Keratinocyte (primary cell): ENCODE results near the gene AKR1E2. TPM values are rescaled to one million over a fixed set of nuclear protein-coding genes. Genes with fewer than 3 reads are reported as not detected.

Experiments used
- DNase-seq: peaks from one replicate; pipeline ENCODE4 v3.0.0-alpha.2; 2011; ENCODE audit warnings: low read depth, missing footprints, low spot score
- FAIRE-seq: peaks from 2 replicates; lab custom pipeline; 2011; peaks lifted over from hg19 to GRCh38; lab: Jason Lieb, UNC
- H2AFZ ChIP-seq: 2 replicates; pipeline ENCODE4 v1.6.0; 2012; ENCODE audit warnings: low read length, control low read depth, inconsistent platforms; ENCODE audit not compliant: control insufficient read depth
- H3K27ac ChIP-seq: 2 replicates; pipeline ENCODE4 v1.5.1; 2011; ENCODE audit warnings: low read length; ENCODE audit not compliant: control insufficient read depth, insufficient read depth
- H3K27me3 ChIP-seq: 3 replicates; pipeline ENCODE4 v1.6.0; 2011; ENCODE audit warnings: low read length; ENCODE audit not compliant: control insufficient read depth, insufficient read depth; ENCODE audit errors: extremely low read depth
- H3K36me3 ChIP-seq, 2 experiments: 2 replicates in 1 of 2; 3 replicates in 1 of 2; pipeline ENCODE4 v1.5.1; 2011; ENCODE audit warnings: low read length in 2 of 2, mild to moderate bottlenecking in 1 of 2; ENCODE audit not compliant: control insufficient read depth in 2 of 2, insufficient read depth in 2 of 2; ENCODE audit errors: extremely low read depth in 1 of 2
- H3K4me1 ChIP-seq: 3 replicates; pipeline ENCODE4 v1.5.1; 2011; ENCODE audit warnings: low read length; ENCODE audit not compliant: control insufficient read depth, insufficient read depth; ENCODE audit errors: extremely low read depth
- H3K4me2 ChIP-seq: 3 replicates; pipeline ENCODE4 v1.6.0; 2011; ENCODE audit warnings: low read depth, low read length; ENCODE audit not compliant: control insufficient read depth, insufficient read depth; ENCODE audit errors: extremely low read depth
- H3K4me3 ChIP-seq, 3 experiments: fragments of 200-600 bp in 1 of 3; sonication (generic) in 1 of 3; 2 replicates in 2 of 3; 3 replicates in 1 of 3; pipeline ENCODE4 v1.5.1; 2011 to 2016; ENCODE audit warnings: low read length in 3 of 3, mild to moderate bottlenecking in 3 of 3, control low read depth in 2 of 3, inconsistent platforms in 1 of 3, low read depth in 1 of 3, mixed read lengths in 1 of 3, mixed run types in 1 of 3, moderate library complexity in 1 of 3; ENCODE audit not compliant: control insufficient read depth in 2 of 3, insufficient read depth in 2 of 3; ENCODE audit errors: extremely low read depth in 1 of 3
- H3K79me2 ChIP-seq: 2 replicates; pipeline ENCODE4 v1.6.0; 2012; ENCODE audit warnings: low read length; ENCODE audit not compliant: control insufficient read depth, insufficient read depth
- H3K9ac ChIP-seq: 3 replicates; pipeline ENCODE4 v1.6.0; 2011; ENCODE audit warnings: low read length; ENCODE audit not compliant: control insufficient read depth, insufficient read depth; ENCODE audit errors: extremely low read depth
- H3K9me1 ChIP-seq: 3 replicates; pipeline ENCODE4 v1.6.0; 2011; ENCODE audit warnings: low read length; ENCODE audit not compliant: control insufficient read depth, insufficient read depth; ENCODE audit errors: extremely low read depth
- H3K9me3 ChIP-seq: 2 replicates; pipeline ENCODE4 v1.5.1; 2012; ENCODE audit warnings: low read depth, low read length; ENCODE audit not compliant: control insufficient read depth
- H4K20me1 ChIP-seq: 3 replicates; pipeline ENCODE4 v1.6.0; 2011; ENCODE audit warnings: low read length; ENCODE audit not compliant: control insufficient read depth, insufficient read depth; ENCODE audit errors: extremely low read depth
- CTCF ChIP-seq, 3 experiments: IDR thresholded peaks in 1 of 3; conservative IDR thresholded peaks in 1 of 3; optimal IDR thresholded peaks in 1 of 3; 2 replicates in 2 of 3; 3 replicates in 1 of 3; pipeline versions ENCODE3 to v1.5.1; 2011; ENCODE audit warnings: low read length in 3 of 3, mild to moderate bottlenecking in 3 of 3, moderate library complexity in 2 of 3, control low read depth in 1 of 3, inconsistent platforms in 1 of 3; ENCODE audit not compliant: insufficient read depth in 2 of 3; ENCODE audit errors: extremely low read depth in 1 of 3
- EZH2 ChIP-seq: IDR thresholded peaks from one replicate; pipeline ENCODE4 v1.6.1; 2012; ENCODE audit warnings: inconsistent platforms, mild to moderate bottlenecking, low read length, moderate library complexity
- dilution Hi-C: fragments of 300-500 bp; cut with MboI; formaldehyde crosslinking; loops from one replicate; pipeline ENCODE4 v1.7.0; 2020; ENCODE audit warnings: low sequenced_read_pairs; ENCODE audit not compliant: extremely low pct_ligation_motif_present
- polyA plus RNA-seq, 5 experiments: library from polyadenylated mRNA; depleted of rRNA in 3 of 5; stranded (reverse) in 3 of 5; stranded (forward) in 1 of 5; unstranded in 1 of 5; fragments of >200 nt; gene quantifications; 1 replicate in 1 of 5; 2 replicates in 3 of 5; 3 replicates in 1 of 5; pipeline versions ENCODE4 v1.2.1 to v1.2.3, GENCODE V29; 2011 to 2012; ENCODE audit warnings: missing spikeins in 2 of 5, low read depth in 1 of 5, low replicate concordance in 1 of 5

The AKR1E2 gene
- polyA plus RNA-seq, 1 donor (not counting 4 experiments of a cell fraction or from before 2014, with no cell fraction given), result 1.9 TPM

GRCh38 chr10:4837551-4837950 lies 11.5 kb downstream of the AKR1E2 start:
- Histone ChIP-seq H3K4me3 (no peak overlapping the region), H3K4me2 (no peak overlapping the region), H3K27ac (no peak overlapping the region), H3K36me3 (peaks cover 0 to 3% of the 10 kb centered on the region in 2 experiments), H3K79me2 (no peaks in the 10 kb centered on the region), H4K20me1 (no peaks in the 10 kb centered on the region), H3K9ac (no peak overlapping the region), H3K4me1 (no peaks in the 10 kb centered on the region), H2AFZ (no peak overlapping the region), H3K27me3 (no peaks in the 10 kb centered on the region), H3K9me3 (no peaks in the 10 kb centered on the region), H3K9me1 (no peaks in the 10 kb centered on the region)
- DNase-seq, result no peak
- dilution Hi-C loops, result no loop called here
- TF ChIP-seq EZH2 (no peak), CTCF (optimal IDR thresholded peaks at IDR 0.05 in 1 of 3, IDR thresholded peaks at IDR 0.05 in 1 of 3, conservative IDR thresholded peaks at IDR 0.05 in 1 of 3; ENCODE audit: extremely low read depth in 1 of 3, insufficient read depth in 2 of 3, low read length in 3 of 3) (no peak)
- FAIRE-seq, result no peak

GRCh38 chr10:4838743-4839142 lies 12.7 kb downstream of the AKR1E2 start:
- H3K4me1 ChIP-seq, result no peaks in the 10 kb centered on the region
- H2AFZ ChIP-seq, result no peak overlapping the region
- H3K9ac ChIP-seq, result no peak overlapping the region
- no peaks in the 10 kb centered on the region for H4K20me1 ChIP-seq
- H3K79me2 ChIP-seq, result no peaks in the 10 kb centered on the region
- H3K9me1 ChIP-seq, result no peaks in the 10 kb centered on the region
- TF ChIP-seq CTCF (optimal IDR thresholded peaks at IDR 0.05 in 1 of 3, IDR thresholded peaks at IDR 0.05 in 1 of 3, conservative IDR thresholded peaks at IDR 0.05 in 1 of 3; ENCODE audit: extremely low read depth in 1 of 3, insufficient read depth in 2 of 3, low read length in 3 of 3) (no peak), EZH2 (no peak)
- no peak overlapping the region for H3K27ac ChIP-seq
- H3K4me3 ChIP-seq, result no peak overlapping the region
- H3K36me3 ChIP-seq, result peaks cover 0 to 3% of the 10 kb centered on the region in 2 experiments
- no peaks in the 10 kb centered on the region for H3K9me3 ChIP-seq
- DNase-seq, result no peak
- dilution Hi-C loops, result no loop called here
- no peak overlapping the region for H3K4me2 ChIP-seq
- no peaks in the 10 kb centered on the region for H3K27me3 ChIP-seq
- no peak for FAIRE-seq
